ENCODE results near the gene SIVA1. TPM values are rescaled to one million over a fixed set of nuclear protein-coding genes. Genes with fewer than 3 reads are reported as not detected.

The SIVA1 gene
- total and polyA plus RNA-seq, 9 of the 15 experiments (the other 6 are each of a cell fraction or from before 2014, with no cell fraction given), result 4.2 to 186 (median 54.2) TPM

DNA sequence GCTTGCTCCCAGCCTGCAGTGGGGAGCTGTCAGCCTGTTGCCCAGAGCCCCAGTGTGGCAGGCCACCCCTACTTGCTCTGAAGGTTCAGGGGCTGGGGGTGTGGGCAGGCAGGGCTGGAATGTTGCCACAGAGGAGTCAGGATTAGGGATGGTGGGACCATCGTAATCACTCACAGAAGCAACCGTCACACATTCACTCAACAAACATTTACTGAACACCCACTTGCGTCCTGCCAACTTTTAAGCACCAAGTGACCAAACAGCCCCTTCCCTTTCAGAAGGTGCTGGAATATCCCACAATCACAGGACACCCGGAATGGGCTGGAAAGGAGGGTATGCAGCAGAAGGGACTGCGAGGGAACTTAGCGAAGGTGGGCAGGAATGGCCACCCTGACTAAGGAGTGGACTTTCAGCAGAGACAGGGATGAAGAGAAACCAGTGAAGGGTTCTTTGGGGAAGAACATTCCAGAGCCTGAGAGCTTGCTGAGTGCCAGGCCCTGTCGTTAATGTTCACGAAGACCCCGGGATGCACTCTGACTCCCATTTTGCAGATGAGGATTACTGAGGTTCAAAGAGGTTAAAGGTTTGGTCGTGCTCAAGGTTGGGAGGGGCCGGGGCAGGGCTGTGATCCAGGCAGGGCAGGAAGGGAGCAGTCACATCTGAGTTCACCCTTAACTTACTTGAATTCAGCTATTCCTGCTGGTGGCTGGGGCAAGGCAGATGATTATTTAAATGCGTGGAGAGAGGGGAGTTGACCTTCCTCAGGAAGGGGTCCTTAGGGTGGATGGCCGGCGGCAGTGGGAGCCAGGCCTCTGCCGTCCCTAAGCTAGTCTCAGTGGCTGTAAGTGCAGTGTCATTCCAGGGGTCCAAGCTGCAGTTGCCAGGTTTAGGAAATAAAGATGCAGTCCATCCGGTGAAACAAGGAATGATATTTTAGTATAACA is 45.6 kb downstream of the SIVA1 start:
- peaks cover 53 to 92% of the 10 kb centered on the region in 2 experiments for H3K4me1 ChIP-seq (replicated peaks in 1 of 2; ENCODE audit: control insufficient read depth in 2 of 2, insufficient read depth in 2 of 2, low read length in 2 of 2)
- no TSS peak for BruUV-seq (replicated peaks)
- peaks cover 6% of the 10 kb centered on the region; the same call in 1 of the 3 replicates for H3K36me3 ChIP-seq (ENCODE audit: control insufficient read depth, insufficient read depth, low read length)
- CTCF ChIA-PET (ENCODE audit: low intra/inter-chr PET ratio), result no interaction called here
- DNase-seq (ENCODE audit: extremely low read depth in 1 of 4, low spot score in 3 of 4) (no peak), FAIRE-seq (peak; percentile 67), ATAC-seq (no peak)
- peak overlapping the region; percentile 80 to 93 for H3K9ac ChIP-seq (ENCODE audit: insufficient read depth in 1 of 2, low read depth in 2 of 2, low read length in 2 of 2)
- no peaks in the 10 kb centered on the region for H3K9me3 ChIP-seq (replicated peaks; ENCODE audit: control insufficient read depth, insufficient read depth, low read depth, low read length)
- POLR2A ChIA-PET, result interaction anchor here (0.7 to 1.1 kb wide), 2 partner anchors 32 to 47 kb away, joined by 3 to 4 read pairs; no protein-coding TSS in a partner anchor
- peak overlapping the region; percentile 84 for H3K27ac ChIP-seq (ENCODE audit: extremely low read depth, low read depth, low read length)
- H4K20me1 ChIP-seq (replicated peaks; ENCODE audit: control insufficient read depth, insufficient read depth, low read length), result peaks cover 3% of the 10 kb centered on the region; the same call in 1 of the 2 replicates
- peak overlapping the region; percentile 84 for H3K4me2 ChIP-seq (ENCODE audit: insufficient read depth, low read length)
- no peak overlapping the region for H3K4me3 ChIP-seq
- no peaks in the 10 kb centered on the region for H3K27me3 ChIP-seq (ENCODE audit: control insufficient read depth in 2 of 2, insufficient read depth in 2 of 2, low read length in 2 of 2)
- no peaks in the 10 kb centered on the region for H3K9me1 ChIP-seq (ENCODE audit: control insufficient read depth, insufficient read depth, low read length)
- intact Hi-C loops (cut with micrococcal nuclease) (loop anchor here (2.0 kb wide), 1 partner anchor 30 kb away; no protein-coding TSS in a partner anchor), in situ Hi-C loops (cut with MboI) (no loop called here)
- peak overlapping the region; percentile 86 for H2AFZ ChIP-seq (ENCODE audit: low read depth, low read length)
- WGBS (ENCODE audit: insufficient coverage, low coverage, missing lambda C conversion rate), result 59% methylated on average over 14 of the region's 16 CpGs
- TF ChIP-seq ZNF639 (CRISPR knock-in tag; conservative IDR thresholded peaks at IDR 0.05 in 1 of 2, IDR thresholded peaks at IDR 0.05 in 1 of 2) (no peak), KDM1A (IDR thresholded peaks at IDR 0.05) (peak; percentile 35 to 63; a peak in 2 of 4 replicates), PTBP1 (IDR thresholded peaks at IDR 0.05; ENCODE audit: low read depth, low read length) (no peak), CHD4 (IDR thresholded peaks at IDR 0.05; ENCODE audit: insufficient read depth, insufficient replicate concordance, low read depth, low read length, poor library complexity, severe bottlenecking) (no peak), NFE2 (IDR thresholded peaks at IDR 0.05; ENCODE audit: low read depth) (peak; percentile 49; the same call in 1 of the 2 replicates), BCOR (IDR thresholded peaks at IDR 0.05) (peak; percentile 76), ZNF3 (CRISPR knock-in tag; IDR thresholded peaks at IDR 0.05) (peak; percentile 69), ESRRA (IDR thresholded peaks at IDR 0.05; ENCODE audit: borderline replicate concordance, low read depth) (peak; percentile 78), ZBTB7A (IDR thresholded peaks at IDR 0.05; ENCODE audit: borderline replicate concordance, control insufficient read depth, low read depth, low read length) (peak; percentile 52; the same call in 1 of the 2 replicates)
- TF ChIP-seq, protein P1, sequence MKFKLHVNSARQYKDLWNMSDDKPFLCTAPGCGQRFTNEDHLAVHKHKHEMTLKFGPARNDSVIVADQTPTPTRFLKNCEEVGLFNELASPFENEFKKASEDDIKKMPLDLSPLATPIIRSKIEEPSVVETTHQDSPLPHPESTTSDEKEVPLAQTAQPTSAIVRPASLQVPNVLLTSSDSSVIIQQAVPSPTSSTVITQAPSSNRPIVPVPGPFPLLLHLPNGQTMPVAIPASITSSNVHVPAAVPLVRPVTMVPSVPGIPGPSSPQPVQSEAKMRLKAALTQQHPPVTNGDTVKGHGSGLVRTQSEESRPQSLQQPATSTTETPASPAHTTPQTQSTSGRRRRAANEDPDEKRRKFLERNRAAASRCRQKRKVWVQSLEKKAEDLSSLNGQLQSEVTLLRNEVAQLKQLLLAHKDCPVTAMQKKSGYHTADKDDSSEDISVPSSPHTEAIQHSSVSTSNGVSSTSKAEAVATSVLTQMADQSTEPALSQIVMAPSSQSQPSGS (CRISPR knock-in tag; IDR thresholded peaks at IDR 0.05), result no peak
- peaks cover 35% of the 10 kb centered on the region for H3K79me2 ChIP-seq (ENCODE audit: control insufficient read depth, insufficient read depth, low read length)

Measured in K562 (cell line).